ENCODE data around the gene CDC25B. TPM values are rescaled to one million over a fixed set of nuclear protein-coding genes. Genes with fewer than 3 reads are reported as not detected.

Gene CDC25B
- total RNA-seq, 2 experiments from 2014 or later: 294 to 298 TPM

DNA sequence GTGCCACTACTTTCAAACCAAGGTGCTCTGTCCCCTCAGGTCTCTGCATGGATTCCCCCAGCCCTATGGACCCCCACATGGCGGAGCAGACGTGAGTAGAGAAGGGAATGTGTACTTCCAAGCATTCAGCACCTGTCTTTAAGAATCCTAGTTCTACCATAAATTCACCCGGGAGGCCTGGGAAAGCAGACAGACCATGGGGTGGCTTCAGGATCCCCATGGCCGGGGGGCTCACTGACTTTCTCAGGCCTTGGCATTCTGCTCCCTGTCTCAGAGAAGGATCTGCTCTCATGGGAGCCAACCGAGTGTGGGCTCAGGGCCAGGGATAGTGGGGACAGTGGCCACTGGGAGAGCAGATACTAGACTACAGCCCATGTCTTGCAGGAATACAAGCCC is 2.3 kb downstream of the CDC25B start:
- ATAC-seq: no peak
- CTCF ChIA-PET: interaction anchor here (1.4 to 4.2 kb wide), 2 partner anchors 13 to 21 kb away, joined by 4 to 30 read pairs; partner anchors contain the start of gene AP5S1
- Mint-ChIP-seq H3K4me3 (peak overlapping the region; percentile 92), H3K9me3 (ENCODE audit: insufficient read depth) (no peaks in the 10 kb centered on the region), H3K4me1 (ENCODE audit: low read depth) (peaks cover 54% of the 10 kb centered on the region), H3K27me3 (ENCODE audit: low read depth) (no peaks in the 10 kb centered on the region), H3K36me3 (ENCODE audit: low read depth) (peaks cover 72% of the 10 kb centered on the region), H3K27ac (peak overlapping the region; percentile 95)
- POLR2A ChIA-PET: interaction anchor here (0.9 to 1.5 kb wide), 3 partner anchors 12 to 17 kb away, joined by 3 to 4 read pairs (median 4); partner anchors contain the start of gene CENPB
- DNase-seq: no peak

- Mint-ChIP-seq H3K4me3 (peak overlapping the region; percentile 92), H3K9me3 (ENCODE audit: insufficient read depth) (no peaks in the 10 kb centered on the region), H3K27me3 (ENCODE audit: low read depth) (no peaks in the 10 kb centered on the region), H3K36me3 (ENCODE audit: low read depth) (peaks cover 77% of the 10 kb centered on the region), H3K4me1 (ENCODE audit: low read depth) (peaks cover 59% of the 10 kb centered on the region), H3K27ac (peak overlapping the region; percentile 95)
- DNase-seq (no peak), ATAC-seq (peak; percentile 8)
- POLR2A ChIA-PET: interaction anchor here (1.0 to 1.5 kb wide), 4 partner anchors 12 to 22 kb away, joined by 3 to 5 read pairs (median 4); partner anchors contain the start of genes AP5S1 and CENPB
- CTCF ChIA-PET: interaction anchor here (1.0 to 4.2 kb wide), 3 partner anchors 12 to 56 kb away, joined by 3 to 30 read pairs (median 4); partner anchors contain the start of gene AP5S1
Measured at GRCh38 chr20:3798908-3799248, 2.8 kb downstream of the CDC25B start.

DNA sequence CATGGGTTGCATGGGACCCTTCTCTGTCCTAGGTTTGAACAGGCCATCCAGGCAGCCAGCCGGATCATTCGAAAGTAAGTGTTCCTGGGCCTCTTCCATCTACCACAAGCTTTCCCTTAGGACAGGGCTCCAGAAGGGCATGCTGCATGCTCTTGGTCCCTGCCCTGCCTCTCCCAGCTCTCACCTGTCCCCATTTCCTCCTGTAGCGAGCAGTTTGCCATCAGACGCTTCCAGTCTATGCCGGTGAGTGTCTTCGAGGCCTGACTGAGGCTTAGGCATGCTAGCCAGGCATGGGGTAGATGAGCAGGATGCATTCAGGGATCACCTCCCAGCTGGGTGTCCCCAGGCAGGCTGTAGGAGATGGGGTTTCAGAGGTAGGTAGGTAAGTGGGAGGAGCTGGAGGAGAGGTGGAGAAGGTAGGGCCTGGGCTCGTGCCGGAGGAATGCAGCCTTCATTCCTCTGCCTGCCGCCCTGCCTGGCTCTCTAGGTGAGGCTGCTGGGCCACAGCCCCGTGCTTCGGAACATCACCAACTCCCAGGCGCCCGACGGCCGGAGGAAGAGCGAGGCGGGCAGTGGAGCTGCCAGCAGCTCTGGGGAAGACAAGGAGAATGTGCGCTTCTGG is 4.3 kb downstream of the CDC25B start:
- no peaks in the 10 kb centered on the region for H3K9me3 Mint-ChIP-seq (ENCODE audit: insufficient read depth)
- H3K36me3 Mint-ChIP-seq (ENCODE audit: low read depth): peaks cover 88% of the 10 kb centered on the region
- ChIA-PET POLR2A (interaction anchor here (1.3 to 1.4 kb wide), 3 partner anchors 10 to 16 kb away, joined by 4 to 5 read pairs (median 5); no protein-coding TSS in a partner anchor), CTCF (interaction anchor here (2.7 to 4.2 kb wide), 2 partner anchors 14 to 19 kb away, joined by 12 to 30 read pairs; partner anchors contain the start of gene AP5S1)
- peak overlapping the region; percentile 95 for H3K27ac Mint-ChIP-seq
- no peak for DNase-seq
- ATAC-seq: no peak
- peak overlapping the region; percentile 92 for H3K4me3 Mint-ChIP-seq
- no peaks in the 10 kb centered on the region for H3K27me3 Mint-ChIP-seq (ENCODE audit: low read depth)
- peaks cover 63% of the 10 kb centered on the region for H3K4me1 Mint-ChIP-seq (ENCODE audit: low read depth)

DNA sequence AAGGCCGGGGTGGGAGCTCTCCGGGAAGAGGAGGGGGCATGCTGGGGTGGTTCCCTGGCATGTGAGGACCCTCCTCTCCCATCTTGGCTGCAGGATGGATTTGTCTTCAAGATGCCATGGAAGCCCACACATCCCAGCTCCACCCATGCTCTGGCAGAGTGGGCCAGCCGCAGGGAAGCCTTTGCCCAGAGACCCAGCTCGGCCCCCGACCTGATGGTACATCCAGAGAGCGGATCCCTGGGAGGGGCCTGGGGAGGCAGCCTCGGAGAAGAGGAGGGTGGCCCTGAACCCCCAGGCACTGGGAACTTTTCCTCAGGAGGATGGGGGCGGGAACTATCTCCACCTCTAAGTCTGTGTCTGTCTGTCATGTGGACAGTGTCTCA is 4.8 kb downstream of the CDC25B start:
- H3K36me3 Mint-ChIP-seq (ENCODE audit: low read depth): peaks cover 92% of the 10 kb centered on the region
- ChIA-PET POLR2A (interaction anchor here (1.3 kb wide), 1 partner anchor 15 kb away, joined by 5 read pairs; no protein-coding TSS in a partner anchor), CTCF (interaction anchor here (2.7 to 4.2 kb wide), 2 partner anchors 14 to 19 kb away, joined by 12 to 30 read pairs; partner anchors contain the start of gene AP5S1)
- DNase-seq (no peak), ATAC-seq (no peak)
- no peaks in the 10 kb centered on the region for H3K27me3 Mint-ChIP-seq (ENCODE audit: low read depth)
- peak overlapping the region; percentile 5 for H3K27ac Mint-ChIP-seq
- H3K4me1 Mint-ChIP-seq (ENCODE audit: low read depth): peaks cover 65% of the 10 kb centered on the region
- no peak overlapping the region for H3K4me3 Mint-ChIP-seq
- no peaks in the 10 kb centered on the region for H3K9me3 Mint-ChIP-seq (ENCODE audit: insufficient read depth)

GRCh38 chr20:3801299-3801698 is 5.2 kb downstream of the CDC25B start:
- Mint-ChIP-seq H3K27ac (peak overlapping the region; percentile 34), H3K4me3 (no peak overlapping the region), H3K4me1 (ENCODE audit: low read depth) (peaks cover 68% of the 10 kb centered on the region), H3K9me3 (ENCODE audit: insufficient read depth) (no peaks in the 10 kb centered on the region), H3K36me3 (ENCODE audit: low read depth) (peaks cover 95% of the 10 kb centered on the region), H3K27me3 (ENCODE audit: low read depth) (no peaks in the 10 kb centered on the region)
- ChIA-PET CTCF (interaction anchor here (2.7 to 4.2 kb wide), 2 partner anchors 13 to 18 kb away, joined by 12 to 30 read pairs; partner anchors contain the start of gene AP5S1), POLR2A (interaction anchor here (1.3 kb wide), 1 partner anchor 15 kb away, joined by 5 read pairs; no protein-coding TSS in a partner anchor)
- DNase-seq: no peak
- no peak for ATAC-seq

- Mint-ChIP-seq H3K27me3 (ENCODE audit: low read depth) (no peaks in the 10 kb centered on the region), H3K4me3 (no peak overlapping the region), H3K27ac (peak overlapping the region; percentile 34), H3K4me1 (ENCODE audit: low read depth) (peaks cover 72% of the 10 kb centered on the region), H3K9me3 (ENCODE audit: insufficient read depth) (no peaks in the 10 kb centered on the region), H3K36me3 (ENCODE audit: low read depth) (peaks cover 96% of the 10 kb centered on the region)
- ChIA-PET CTCF (interaction anchor here (2.7 to 4.2 kb wide), 2 partner anchors 13 to 18 kb away, joined by 12 to 30 read pairs; partner anchors contain the start of gene AP5S1), POLR2A (interaction anchor here (1.3 kb wide), 1 partner anchor 14 kb away, joined by 5 read pairs; no protein-coding TSS in a partner anchor)
- no peak for ATAC-seq
- DNase-seq: no peak
Measured at GRCh38 chr20:3801846-3802245, 5.7 kb downstream of the CDC25B start.

DNA sequence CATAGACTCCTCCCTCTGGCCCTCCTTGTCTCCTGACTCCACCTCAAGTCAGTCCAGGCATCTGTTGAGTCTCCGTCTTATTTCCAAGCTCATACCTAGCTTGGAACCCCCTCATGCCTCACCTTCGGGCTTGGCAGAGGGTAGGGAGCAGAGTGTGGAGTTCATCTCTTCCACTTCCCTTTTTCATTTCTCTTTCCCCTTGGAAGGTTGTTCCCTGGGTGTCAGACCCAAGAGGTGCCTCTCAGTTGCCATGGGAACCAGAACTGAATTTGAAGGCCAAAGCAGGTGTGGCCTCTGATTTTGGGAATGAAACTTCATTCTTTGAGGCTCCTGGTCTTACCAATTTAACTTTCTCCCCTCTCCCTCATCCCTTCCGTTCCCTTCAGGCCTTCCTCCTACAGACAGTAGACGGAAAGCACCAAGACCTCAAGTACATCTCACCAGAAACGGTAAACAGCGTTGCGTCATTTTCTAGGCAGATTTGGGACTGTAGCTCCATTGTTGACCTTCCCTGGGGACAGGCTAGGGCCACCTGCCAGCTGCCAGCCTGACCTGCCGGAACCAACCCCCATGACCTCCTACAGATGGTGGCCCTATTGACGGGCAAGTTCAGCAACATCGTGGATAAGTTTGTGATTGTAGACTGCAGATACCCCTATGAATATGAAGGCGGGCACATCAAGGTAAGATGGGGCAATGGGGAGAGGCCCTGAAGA is 6.6 kb downstream of the CDC25B start:
- Mint-ChIP-seq H3K4me1 (ENCODE audit: low read depth) (peaks cover 78% of the 10 kb centered on the region), H3K27ac (peak overlapping the region; percentile 9), H3K36me3 (ENCODE audit: low read depth) (peaks cover 91% of the 10 kb centered on the region), H3K4me3 (no peak overlapping the region), H3K9me3 (ENCODE audit: insufficient read depth) (no peaks in the 10 kb centered on the region), H3K27me3 (ENCODE audit: low read depth) (no peaks in the 10 kb centered on the region)
- DNase-seq: no peak
- no peak for ATAC-seq
- ChIA-PET CTCF (no interaction called here), POLR2A (interaction anchor here (2.0 kb wide), 1 partner anchor 18 kb away, joined by 4 read pairs; the partner anchor contains the start of gene AP5S1)

GRCh38 chr20:3803289-3803688 is 7.2 kb downstream of the CDC25B start:
- no peaks in the 10 kb centered on the region for H3K27me3 Mint-ChIP-seq (ENCODE audit: low read depth)
- H3K4me1 Mint-ChIP-seq (ENCODE audit: low read depth): peaks cover 80% of the 10 kb centered on the region
- ChIA-PET POLR2A (interaction anchor here (2.0 kb wide), 1 partner anchor 17 kb away, joined by 4 read pairs; the partner anchor contains the start of gene AP5S1), CTCF (no interaction called here)
- peak overlapping the region; percentile 75 for H3K27ac Mint-ChIP-seq
- H3K4me3 Mint-ChIP-seq: no peak overlapping the region
- peaks cover 87% of the 10 kb centered on the region for H3K36me3 Mint-ChIP-seq (ENCODE audit: low read depth)
- ATAC-seq (no peak), DNase-seq (no peak)
- no peaks in the 10 kb centered on the region for H3K9me3 Mint-ChIP-seq (ENCODE audit: insufficient read depth)

DNA sequence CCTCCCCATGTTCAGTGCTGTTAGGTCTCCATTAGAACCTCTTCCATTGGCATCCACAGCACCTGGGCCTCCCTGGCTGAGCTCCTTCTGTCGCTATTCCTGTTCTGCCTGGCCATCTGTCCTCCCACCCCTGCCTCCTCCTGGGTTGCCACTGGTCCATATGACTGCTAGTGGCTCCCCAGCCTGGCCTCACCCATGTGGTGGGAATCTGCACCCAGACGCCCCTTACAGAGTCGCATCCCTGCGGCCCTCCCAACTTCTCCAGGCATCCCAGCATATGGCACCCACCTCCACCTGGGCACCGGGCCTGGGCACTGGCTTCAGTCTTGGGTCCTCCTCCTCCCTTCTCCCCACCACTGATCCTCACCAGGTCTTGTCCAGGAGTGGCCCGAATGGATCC is 7.7 kb downstream of the CDC25B start:
- no peak for DNase-seq
- H3K36me3 Mint-ChIP-seq (ENCODE audit: low read depth): peaks cover 82% of the 10 kb centered on the region
- ATAC-seq: no peak
- CTCF ChIA-PET: no interaction called here
- H3K9me3 Mint-ChIP-seq (ENCODE audit: insufficient read depth): no peaks in the 10 kb centered on the region
- peak overlapping the region; percentile 75 for H3K27ac Mint-ChIP-seq
- POLR2A ChIA-PET: interaction anchor here (2.0 kb wide), 1 partner anchor 17 kb away, joined by 4 read pairs; the partner anchor contains the start of gene AP5S1
- no peak overlapping the region for H3K4me3 Mint-ChIP-seq
- H3K27me3 Mint-ChIP-seq (ENCODE audit: low read depth): no peaks in the 10 kb centered on the region
- H3K4me1 Mint-ChIP-seq (ENCODE audit: low read depth): peaks cover 77% of the 10 kb centered on the region

DNA sequence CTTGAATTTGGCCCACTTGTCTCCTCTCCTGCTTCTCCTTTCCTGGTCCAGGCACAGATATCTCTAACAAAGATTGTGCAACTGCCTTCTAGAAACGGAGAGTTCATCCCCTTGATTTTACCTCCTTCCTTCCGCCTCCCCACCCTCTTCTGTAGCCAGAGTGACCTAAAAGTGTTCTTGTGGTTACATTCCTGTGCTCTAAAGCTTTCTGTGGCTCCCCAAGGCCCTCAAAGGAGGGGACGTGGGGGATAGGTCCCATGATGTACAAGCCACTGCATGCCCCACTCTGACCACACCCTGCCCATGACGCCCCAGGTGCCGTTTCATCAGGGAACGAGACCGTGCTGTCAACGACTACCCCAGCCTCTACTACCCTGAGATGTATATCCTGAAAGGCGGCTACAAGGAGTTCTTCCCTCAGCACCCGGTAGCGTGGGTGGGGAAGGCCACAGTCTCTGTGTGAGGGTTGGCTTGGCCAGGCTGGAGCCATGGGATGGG is 8.2 kb downstream of the CDC25B start:
- no peaks in the 10 kb centered on the region for H3K9me3 Mint-ChIP-seq (ENCODE audit: insufficient read depth)
- CTCF ChIA-PET: no interaction called here
- H3K27ac Mint-ChIP-seq: peak overlapping the region; percentile 75

GRCh38 chr20:3804781-3805180 is 8.7 kb downstream of the CDC25B start:
- ChIA-PET CTCF (no interaction called here), POLR2A (interaction anchor here (0.9 to 1.3 kb wide), 3 partner anchors 9 to 11 kb away, joined by 3 to 5 read pairs (median 4); partner anchors contain the start of gene CDC25B)
- Mint-ChIP-seq H3K27ac (peak overlapping the region; percentile 53), H3K4me3 (no peak overlapping the region), H3K36me3 (ENCODE audit: low read depth) (peaks cover 73% of the 10 kb centered on the region), H3K4me1 (ENCODE audit: low read depth) (peaks cover 68% of the 10 kb centered on the region), H3K9me3 (ENCODE audit: insufficient read depth) (no peaks in the 10 kb centered on the region), H3K27me3 (ENCODE audit: low read depth) (no peaks in the 10 kb centered on the region)
- no peak for ATAC-seq
- DNase-seq: no peak

More for the DNA sequence above, 8.2 kb downstream of the CDC25B start:
- Mint-ChIP-seq H3K27me3 (ENCODE audit: low read depth) (no peaks in the 10 kb centered on the region), H3K4me3 (no peak overlapping the region), H3K36me3 (ENCODE audit: low read depth) (peaks cover 78% of the 10 kb centered on the region), H3K4me1 (ENCODE audit: low read depth) (peaks cover 73% of the 10 kb centered on the region)
- DNase-seq (no peak), ATAC-seq (no peak)
- POLR2A ChIA-PET: interaction anchor here (0.9 to 2.0 kb wide), 2 partner anchors 10 to 16 kb away, joined by 3 to 4 read pairs; partner anchors contain the start of gene AP5S1
